Skin of body (tissue), 2 donors: ENCODE data around the gene AXIN1. TPM values are rescaled to one million over a fixed set of nuclear protein-coding genes. Genes with fewer than 3 reads are reported as not detected.
"Not testable (repeated sequence)": the region's sequence is repeated elsewhere in the genome, so short reads cannot be mapped to it uniquely, and the experiment has no call there.

ENCODE experiments used
- DNase-seq: peaks from one replicate; lab custom pipeline; 2025; lab: John Stamatoyannopoulos, UW
- total RNA-seq: library from RNA; depleted of rRNA; stranded (reverse); fragments of >200 nt; gene quantifications from one replicate; pipeline ENCODE4 v1.2.3, GENCODE V29; 2014

AXIN1 gene, protein sequence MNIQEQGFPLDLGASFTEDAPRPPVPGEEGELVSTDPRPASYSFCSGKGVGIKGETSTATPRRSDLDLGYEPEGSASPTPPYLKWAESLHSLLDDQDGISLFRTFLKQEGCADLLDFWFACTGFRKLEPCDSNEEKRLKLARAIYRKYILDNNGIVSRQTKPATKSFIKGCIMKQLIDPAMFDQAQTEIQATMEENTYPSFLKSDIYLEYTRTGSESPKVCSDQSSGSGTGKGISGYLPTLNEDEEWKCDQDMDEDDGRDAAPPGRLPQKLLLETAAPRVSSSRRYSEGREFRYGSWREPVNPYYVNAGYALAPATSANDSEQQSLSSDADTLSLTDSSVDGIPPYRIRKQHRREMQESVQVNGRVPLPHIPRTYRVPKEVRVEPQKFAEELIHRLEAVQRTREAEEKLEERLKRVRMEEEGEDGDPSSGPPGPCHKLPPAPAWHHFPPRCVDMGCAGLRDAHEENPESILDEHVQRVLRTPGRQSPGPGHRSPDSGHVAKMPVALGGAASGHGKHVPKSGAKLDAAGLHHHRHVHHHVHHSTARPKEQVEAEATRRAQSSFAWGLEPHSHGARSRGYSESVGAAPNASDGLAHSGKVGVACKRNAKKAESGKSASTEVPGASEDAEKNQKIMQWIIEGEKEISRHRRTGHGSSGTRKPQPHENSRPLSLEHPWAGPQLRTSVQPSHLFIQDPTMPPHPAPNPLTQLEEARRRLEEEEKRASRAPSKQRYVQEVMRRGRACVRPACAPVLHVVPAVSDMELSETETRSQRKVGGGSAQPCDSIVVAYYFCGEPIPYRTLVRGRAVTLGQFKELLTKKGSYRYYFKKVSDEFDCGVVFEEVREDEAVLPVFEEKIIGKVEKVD
- 13.3 TPM for total RNA-seq

DNA sequence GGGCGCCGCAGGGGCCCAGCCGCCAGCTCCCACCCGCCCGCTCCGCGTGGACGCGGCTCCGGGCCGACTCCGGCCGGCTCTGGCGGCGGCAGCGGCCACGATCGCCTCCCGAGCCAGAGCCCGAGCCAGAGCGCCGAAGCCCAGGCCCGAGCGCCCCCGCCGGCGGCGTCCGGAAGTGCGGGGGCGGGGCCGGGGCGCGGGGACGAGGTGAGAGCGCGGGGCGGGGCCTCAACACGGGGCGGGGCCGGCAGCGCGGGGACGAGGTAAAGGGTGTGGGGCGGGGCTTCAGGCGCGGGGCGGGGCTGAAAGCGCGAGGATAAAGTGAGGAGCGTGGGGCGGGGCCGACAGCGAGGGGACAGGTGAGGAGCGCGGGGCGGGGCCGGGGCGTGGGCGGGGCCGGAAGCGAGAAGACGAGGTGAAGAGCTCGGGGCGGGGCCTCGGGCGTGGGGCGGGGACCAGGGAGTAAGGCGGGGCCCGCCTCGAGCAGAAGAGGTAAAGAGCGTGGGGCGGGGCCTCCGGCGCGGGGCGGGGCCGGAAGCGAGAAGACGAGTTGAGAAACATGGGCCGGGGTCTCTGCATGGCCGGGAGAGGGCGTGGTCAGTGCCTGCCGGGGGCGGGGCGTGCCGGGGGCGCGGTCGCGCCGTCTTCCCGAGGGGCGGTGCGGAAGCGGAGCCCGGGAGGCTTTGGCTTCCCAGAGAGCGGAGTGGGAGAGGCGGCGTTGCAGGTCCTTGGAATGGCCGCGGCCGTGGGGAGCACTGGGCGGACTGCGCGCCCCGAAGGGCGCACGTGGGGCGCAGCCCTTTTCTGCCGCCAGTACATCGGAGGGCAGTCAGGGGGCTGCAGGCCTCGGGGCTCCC lies at the start of gene AXIN1:
TSS of gene AXIN1 (minus strand) at position 177 of the 857 bp plus-strand sequence. CDS start 5,698 bp downstream, outside the sequence.
- peak; percentile 80 for DNase-seq

DNA sequence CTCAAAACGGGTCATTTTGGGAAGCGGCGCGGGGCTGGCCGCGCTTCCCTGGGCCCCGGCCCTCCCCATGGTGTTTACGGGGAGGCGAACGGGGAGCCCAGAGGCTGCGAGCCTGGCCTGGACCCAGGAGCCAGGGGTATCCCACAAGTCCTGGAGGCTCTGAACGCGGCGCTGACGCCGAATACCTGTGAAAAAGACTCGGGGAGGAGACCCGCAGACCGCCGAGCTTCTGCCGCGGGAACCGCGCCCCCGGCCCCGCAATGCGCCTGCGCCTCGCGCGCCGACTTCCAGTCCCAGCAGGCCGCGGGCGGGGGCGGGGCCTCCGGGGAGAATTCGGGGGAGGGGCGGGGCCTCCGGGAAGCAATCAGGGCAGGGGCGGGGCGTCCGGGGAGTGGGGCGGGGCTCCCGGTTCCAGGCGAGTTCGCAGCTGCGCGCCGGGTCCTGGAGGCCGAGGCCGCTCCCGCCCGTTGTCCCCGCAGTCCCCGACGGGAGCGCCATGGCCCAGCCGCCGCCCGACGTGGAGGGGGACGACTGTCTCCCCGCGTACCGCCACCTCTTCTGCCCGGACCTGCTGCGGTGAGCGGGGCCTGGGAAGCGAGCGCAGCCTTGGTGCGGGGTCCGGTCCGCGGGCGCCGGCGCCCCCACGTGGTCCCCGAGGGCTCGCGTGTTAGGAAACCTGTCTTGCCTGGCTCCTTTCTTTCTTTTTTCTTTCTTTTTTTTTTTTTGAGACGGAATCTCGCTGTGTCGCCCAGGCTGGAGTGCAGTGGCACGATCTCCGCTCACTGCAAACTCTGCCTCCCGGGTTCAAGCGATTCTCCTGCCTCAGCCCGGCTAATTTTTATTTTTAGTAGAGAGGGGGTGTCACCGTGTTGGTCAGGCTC lies 49.2 kb upstream of the AXIN1 start, which contains the start of gene DECR2:
TSS of gene DECR2 (plus strand) at position 418 of the 881 bp plus-strand sequence. CDS start at position 497, 79 bp downstream.
- DNase-seq, result peak; percentile 90

DNA sequence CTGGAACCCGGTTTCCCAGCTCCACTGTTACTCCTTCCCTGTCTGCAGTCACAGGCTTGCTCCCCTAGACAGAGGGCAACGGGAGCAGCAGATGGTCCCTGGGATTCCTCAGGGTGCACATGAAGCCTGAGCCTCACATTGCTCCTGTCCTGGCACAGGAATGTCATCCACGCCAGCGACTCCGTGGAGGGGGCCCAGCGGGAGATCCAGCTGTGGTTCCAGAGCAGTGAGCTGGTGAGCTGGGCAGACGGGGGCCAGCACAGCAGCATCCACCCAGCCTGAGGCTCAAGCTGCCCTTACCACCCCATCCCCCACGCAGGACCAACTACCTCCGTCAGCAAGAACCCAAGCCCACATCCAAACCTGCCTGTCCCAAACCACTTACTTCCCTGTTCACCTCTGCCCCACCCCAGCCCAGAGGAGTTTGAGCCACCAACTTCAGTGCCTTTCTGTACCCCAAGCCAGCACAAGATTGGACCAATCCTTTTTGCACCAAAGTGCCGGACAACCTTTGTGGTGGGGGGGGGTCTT lies 47.6 kb upstream of the AXIN1 start:
- DNase-seq, result no peak

DNA sequence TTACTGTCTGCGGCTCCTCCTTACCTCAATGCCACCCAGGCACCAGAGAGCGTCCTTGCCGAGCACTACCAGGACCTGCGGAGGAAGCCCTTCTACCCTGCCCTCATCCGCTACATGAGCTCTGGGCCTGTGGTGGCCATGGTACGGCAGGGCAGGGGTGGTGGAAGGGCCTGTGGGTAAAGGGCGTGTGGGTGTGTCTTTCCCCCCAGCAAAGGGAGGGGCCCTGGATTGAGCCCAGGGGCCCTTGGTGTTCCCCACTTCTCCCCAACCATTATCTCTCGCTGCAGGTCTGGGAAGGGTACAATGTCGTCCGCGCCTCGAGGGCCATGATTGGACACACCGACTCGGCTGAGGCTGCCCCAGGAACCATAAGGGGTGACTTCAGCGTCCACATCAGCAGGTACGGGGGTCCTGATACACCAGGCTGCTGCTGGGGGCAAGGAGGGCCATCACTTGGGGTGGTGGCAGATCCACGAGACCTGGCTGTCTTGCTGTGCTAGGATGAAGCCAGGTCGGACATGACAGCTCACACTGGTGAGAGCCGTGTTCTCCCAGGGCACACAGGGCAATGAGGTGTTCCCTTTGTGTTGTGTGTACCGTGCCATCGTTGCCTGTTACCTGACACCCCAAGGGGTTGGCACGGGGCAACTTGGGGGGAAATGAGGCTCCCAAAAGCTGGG lies 47.0 kb upstream of the AXIN1 start:
- DNase-seq, result no peak

DNA sequence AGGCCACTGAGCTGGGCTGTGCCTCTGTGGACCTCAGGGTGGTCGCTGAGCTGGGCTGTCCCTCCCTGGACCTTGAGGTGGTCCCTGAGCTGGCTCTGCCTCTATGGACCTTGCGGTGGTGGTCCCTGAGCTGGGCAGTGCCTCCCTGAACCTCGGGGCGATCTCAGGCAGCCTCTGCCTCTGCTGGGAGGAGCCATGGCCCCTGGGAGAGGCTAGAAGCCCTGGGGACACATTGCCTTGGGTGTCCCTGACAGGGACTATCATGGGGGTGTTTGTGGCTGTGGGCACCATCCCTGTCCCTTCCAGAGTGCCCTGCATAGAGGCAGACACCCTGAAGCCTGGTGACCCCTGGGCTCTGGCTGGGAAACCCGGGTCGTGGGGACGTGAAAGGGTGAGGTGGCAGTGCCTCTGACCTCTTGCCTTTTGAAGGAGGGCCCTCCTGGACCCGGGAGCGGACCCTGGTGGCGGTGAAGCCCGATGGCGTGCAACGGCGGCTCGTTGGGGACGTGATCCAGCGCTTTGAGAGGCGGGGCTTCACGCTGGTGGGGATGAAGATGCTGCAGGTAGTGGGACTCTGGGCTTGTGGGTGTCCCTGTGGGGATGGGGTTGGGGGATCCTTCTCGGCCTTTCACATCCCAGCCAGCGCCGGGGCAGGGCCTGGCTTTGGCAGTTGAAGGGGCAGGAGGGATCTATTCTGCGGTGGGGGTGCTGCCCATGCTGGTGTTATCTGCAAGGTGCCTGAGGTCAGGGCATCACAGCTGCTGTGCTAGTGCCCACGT lies 46.2 kb upstream of the AXIN1 start:
- no peak for DNase-seq

DNA sequence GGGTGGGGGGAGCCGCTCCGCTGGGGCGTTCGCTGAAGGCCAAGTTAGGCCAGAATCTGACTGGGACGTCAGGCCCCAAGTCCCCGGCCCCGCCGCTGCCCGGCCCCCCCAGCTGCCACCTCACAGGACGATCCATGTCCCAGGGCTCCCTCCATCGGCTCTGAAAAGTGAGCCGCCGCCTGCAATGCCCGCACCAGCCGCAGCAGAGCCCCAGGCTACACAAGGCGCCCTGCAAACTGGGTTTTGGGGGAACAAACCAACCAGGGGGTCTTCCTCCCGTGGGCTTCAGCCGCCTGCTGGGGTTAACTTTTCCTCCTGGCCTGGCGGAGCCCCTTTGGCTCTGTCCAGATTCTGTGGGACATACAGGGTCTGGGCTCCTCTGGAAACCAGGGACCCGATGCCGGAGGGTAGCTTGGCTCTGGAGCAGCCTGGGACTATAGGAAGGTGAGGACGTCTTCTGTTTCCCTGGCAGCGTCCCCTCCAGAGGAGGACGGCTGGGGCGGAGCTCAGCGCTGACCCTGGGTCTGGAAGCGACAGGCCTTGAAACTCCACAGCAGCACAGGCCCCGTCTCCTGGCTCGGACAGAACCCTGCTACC lies 45.3 kb upstream of the AXIN1 start:
- peak; percentile 26 for DNase-seq

DNA sequence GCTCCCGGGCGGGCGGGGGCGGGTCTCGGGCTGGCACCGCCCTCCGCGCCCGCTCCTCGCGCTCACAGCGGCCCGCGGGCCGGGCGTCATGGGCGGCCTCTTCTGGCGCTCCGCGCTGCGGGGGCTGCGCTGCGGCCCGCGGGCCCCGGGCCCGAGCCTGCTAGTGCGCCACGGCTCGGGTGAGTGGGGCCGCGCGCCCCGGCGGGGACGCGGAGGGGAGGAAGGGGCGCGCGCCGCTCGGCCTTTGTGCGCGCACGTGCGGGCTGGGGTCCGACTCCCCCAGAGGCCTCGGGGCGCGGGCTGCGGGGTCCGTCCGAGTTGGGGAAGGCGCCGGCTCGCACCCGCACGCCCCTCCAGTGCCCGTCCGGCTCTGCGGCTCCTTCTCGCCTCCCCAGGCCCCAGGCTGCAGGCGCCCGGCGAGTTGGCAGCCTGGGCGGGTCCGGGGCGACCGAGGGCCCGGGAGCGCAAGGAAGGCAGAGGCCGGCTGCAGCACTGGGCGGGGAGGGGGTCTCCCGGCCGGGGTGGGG lies 44.7 kb upstream of the AXIN1 start, which contains the start of gene NME4:
TSS of gene NME4 (plus strand) at position 65 of the 527 bp plus-strand sequence. CDS start at position 89, 24 bp downstream.
- no peak for DNase-seq

DNA sequence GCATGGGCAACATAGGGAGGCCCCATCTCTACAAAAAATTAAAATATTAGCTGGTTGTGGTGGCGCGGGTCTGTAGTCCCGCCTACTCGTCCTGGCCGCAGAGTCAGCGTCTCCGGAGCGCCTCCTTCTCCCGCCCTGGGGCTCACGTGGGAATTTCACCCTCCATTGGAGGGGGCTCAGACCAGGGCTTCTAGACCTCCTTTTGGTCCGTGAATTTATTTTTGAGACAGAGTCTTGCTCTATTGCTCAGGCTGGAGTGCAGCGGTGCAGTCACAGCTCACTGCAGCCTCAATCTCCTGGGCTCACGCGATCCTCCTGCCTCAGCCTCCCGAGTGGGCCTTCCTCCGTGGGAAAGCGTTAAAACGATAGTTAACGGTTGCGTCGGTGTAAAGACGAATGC lies 44.1 kb upstream of the AXIN1 start:
- DNase-seq, result no peak

DNA sequence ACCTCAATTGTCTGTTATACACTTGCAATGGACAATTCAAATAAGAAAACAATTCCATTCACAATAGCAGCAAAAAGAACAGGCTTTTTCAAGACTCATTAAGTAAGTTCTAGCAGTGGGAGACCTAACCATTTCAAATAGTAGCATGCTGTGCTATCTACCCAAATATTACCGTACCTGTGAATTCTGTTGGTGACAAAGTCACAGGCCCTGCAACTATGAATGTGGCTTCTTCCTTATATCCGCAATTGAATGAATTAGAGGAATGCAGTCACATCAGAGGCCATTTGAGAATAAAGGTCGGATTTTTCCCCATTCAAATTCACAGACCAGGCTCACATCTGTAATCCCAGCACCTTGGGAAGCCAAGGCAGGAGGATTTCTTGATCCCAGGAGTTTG lies 43.7 kb upstream of the AXIN1 start:
- DNase-seq, result no peak

DNA sequence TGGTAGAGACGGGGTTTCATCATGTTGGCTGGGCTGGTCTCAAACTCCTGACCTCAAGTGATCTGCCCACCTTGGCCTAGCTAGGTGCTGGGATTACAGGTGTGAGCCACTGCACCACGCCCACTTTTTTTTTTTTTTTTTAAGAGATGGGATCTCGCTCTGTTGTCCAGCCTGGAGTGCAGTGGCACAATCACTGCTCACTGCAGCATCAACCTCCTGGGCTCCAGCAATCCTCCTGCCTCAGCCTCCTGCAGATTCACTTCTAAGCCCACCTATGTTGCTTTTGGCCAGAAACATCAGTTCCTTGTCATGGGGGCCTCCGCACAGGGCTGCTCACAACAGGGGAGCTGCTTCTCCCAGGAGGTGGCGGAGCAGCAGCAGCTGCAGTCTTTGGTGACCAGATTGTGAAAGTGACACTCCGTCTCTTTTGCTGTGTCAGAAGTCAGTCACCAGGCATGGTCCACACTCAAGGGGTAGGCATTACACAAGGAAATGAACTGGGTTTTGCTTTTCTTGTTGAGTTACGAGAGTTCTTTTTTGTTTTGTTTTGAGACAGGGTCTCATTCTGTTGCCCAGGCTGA lies 40.0 kb upstream of the AXIN1 start:
- DNase-seq, result no peak

DNA sequence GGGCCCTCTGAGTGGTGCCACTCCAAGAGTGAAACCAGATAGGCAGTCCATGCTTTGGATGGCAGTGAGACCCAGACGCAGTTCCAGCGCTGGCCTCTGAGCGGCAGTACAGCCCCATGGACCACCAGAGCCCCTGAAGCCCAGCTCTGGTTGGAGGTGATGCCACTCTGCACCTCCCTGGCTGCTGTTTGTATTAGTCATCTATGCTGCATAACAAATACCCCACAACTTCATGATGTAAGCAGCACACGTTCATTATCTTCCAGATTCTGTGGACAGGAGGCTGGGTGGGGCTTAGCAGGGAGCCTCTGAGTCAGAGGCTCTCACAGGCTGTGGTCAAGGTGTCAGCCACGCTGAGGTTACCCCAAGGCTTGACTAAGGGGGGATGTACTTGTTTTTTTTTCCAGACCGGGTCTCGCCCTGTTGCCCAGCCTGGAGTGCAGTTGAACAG lies 39.4 kb upstream of the AXIN1 start:
- DNase-seq, result no peak

DNA sequence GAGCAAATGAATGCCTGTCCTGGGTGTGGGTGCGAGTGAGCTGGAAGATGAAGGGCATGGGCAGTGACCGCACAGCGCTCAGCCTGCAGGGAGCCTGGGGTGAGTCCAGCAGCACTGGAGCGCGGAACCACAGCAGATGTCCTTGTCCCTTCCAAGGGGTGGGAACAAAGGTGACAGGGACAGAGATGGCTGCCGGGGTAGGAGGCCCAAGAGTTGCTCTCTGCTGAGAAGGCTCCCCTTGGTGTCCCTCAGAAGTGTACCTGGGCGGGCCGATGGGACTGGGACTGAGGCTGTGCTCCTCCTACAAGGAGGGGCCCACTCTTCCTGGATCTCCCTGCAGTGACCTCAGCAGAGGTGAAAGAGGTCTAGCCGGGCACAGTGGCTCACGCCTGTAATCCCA lies 36.8 kb upstream of the AXIN1 start:
- DNase-seq, result no peak

DNA sequence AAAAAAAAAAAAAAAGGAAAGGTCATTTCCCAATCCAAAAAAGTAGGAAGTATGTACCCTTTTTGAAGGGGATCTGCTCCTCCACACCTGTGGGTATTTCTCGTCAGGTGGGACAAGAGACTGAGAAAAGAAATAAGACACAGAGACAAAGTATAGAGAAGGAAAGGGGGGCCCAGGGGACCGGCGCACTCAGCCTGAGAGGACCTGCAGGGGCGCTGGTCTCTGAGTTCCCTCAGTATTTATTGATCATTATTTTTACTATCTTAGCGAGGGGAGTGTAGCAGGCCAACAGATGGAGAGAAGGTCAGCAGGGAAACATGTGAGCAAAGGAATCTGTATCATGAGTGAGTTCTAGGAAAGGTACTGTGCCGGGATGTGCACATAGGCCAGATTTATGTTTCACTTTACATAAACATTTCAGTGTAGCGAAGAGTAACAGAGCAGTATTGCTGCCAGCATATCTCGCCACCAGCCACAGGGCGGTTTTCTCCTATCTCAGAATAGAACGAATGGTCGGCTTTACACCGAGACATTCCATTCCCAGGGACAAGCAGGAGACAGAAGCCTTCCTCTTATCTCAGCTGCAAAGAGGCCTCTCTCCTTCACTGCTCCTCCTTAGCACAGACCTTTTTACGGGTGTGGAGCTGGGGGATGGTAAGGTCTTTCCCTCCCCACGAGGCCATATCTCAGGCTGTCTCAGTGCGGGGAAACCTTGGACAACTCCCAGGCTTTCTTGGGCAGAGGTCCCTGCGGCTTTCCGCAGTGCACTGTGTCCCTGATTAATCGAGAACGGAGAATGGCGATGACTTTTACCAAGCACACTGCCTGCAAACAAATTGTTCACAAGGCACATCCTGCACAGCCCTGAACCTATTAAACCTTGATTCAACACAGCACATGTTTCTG lies 35.5 kb upstream of the AXIN1 start:
- not testable (repeated sequence) for DNase-seq

DNA sequence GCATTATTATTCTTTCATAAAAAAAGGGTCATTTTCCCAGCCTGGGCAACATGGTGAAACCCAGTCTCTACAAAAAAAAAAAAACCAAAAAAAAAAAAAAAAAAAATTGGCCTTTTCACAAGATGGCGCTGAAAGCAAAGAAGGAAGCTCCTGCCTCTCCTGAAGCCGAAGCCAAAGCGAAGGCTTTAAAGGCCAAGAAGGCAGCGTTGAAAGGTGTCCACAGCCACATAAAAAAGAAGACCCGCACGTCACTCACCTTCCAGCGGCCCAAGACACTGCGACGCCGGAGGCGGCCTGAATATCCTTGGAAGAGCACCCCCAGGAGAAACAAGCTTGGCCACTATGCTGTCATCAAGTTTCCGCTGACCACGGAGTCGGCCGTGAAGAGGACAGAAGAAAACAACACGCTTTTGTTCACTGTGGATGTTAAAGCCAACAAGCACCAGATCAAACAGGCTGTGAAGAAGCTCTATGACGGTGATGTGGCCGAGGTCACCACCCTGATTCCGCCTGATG lies 34.2 kb upstream of the AXIN1 start:
- DNase-seq, result no peak

DNA sequence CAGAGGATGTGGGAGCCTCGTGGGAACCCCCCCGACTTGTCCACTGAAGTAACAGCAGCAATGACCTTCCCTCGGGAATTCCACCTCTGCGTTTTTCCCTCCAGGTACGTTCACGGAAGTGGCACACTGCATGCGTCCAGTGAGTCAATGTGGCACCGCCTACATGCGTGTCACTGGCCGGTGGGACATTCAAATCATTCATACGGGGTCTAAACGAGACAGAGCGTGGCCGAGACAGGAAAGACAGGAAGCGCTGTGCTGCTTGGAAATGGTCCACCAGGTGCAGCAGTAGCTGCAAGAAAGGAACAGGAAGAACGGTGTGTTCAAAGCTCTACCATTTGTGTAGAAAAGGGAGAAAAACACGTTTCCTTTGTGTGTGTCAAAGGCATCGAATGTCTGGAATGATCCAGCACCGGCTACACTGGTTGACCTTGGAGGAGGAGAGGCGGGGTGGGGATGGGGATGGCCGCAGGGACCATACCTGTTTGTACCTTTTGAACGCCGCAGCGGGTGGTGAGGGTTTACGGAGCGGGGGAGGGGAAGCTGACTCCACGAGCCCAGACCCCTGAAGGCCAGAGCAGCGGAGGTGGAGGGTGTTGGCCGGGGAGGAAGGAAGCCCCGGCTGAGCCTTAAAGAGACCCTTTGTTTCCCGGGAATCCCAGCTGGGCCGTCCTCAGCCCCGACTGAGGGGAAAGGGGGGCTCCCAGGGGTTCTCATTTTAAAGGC lies 31.0 kb upstream of the AXIN1 start:
- no peak for DNase-seq
